ENCODE results near the gene SERGEF.

DNA sequence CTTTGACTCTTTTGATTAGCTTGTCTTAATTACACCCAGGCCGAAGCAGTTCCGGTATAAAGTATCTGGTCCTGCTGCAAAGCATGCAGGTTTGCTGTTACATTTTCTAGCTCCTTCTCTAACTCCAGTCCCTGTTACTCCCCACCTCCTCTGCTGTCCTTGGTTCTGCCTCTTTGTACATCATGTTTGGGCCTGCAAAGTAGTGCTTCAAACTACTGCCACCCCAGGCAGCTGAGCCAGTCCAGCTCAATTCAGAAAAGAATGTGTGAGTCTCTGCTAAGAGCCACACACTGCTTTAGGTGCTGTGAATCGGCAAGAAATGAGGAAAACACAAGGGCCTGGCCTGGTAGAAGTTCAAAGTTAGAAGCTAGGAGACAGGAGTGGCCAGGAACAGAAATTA lies 136.0 kb downstream of the SERGEF start:
- TF ChIP-seq, protein P1, sequence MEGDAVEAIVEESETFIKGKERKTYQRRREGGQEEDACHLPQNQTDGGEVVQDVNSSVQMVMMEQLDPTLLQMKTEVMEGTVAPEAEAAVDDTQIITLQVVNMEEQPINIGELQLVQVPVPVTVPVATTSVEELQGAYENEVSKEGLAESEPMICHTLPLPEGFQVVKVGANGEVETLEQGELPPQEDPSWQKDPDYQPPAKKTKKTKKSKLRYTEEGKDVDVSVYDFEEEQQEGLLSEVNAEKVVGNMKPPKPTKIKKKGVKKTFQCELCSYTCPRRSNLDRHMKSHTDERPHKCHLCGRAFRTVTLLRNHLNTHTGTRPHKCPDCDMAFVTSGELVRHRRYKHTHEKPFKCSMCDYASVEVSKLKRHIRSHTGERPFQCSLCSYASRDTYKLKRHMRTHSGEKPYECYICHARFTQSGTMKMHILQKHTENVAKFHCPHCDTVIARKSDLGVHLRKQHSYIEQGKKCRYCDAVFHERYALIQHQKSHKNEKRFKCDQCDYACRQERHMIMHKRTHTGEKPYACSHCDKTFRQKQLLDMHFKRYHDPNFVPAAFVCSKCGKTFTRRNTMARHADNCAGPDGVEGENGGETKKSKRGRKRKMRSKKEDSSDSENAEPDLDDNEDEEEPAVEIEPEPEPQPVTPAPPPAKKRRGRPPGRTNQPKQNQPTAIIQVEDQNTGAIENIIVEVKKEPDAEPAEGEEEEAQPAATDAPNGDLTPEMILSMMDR (IDR thresholded peaks at IDR 0.05): no peak
- no peak for TF ChIP-seq POLR2A (IDR thresholded peaks at IDR 0.05)
